Measurements from ENCODE around the gene AKT3. TPM values are rescaled to one million over a fixed set of nuclear protein-coding genes. Genes with fewer than 3 reads are reported as not detected.

The AKT3 gene
- total and polyA plus RNA-seq, 8 donors, result 4.2 to 24.1 (median 11.6) TPM

- ATAC-seq (no peak), DNase-seq (no peak), FAIRE-seq (no peak)
- Histone ChIP-seq H3K27ac (no peak overlapping the region), H3K4me3 (no peak overlapping the region), H3K27me3 (no peaks in the 10 kb centered on the region), H3K4me1 (no peaks in the 10 kb centered on the region), H3K9me3 (no peaks in the 10 kb centered on the region), H3K36me3 (no peaks in the 10 kb centered on the region)
- WGBS, 2 donors, result 89 to 91% methylated on average over 3 of the region's 3 CpGs
- no peak for TF ChIP-seq CTCF (IDR thresholded peaks at IDR 0.05)
- intact Hi-C loops (cut with DNase I), result no loop called here
Measured at GRCh38 chr1:243459059-243459458, 391.0 kb downstream of the AKT3 start.

GRCh38 chr1:243457363-243457982, 392.6 kb downstream of the AKT3 start:
- ATAC-seq, result no peak
- no peak for DNase-seq
- intact Hi-C loops (cut with DNase I), result no loop called here
- Histone ChIP-seq H3K4me3 (no peak overlapping the region), H3K27ac (no peak overlapping the region), H3K27me3 (no peaks in the 10 kb centered on the region), H3K36me3 (no peaks in the 10 kb centered on the region), H3K9me3 (no peaks in the 10 kb centered on the region), H3K4me1 (no peaks in the 10 kb centered on the region)
- 90 to 91% methylated on average over 9 of the region's 9 CpGs for WGBS, 2 donors
- no peak for TF ChIP-seq CTCF (IDR thresholded peaks at IDR 0.05)
- FAIRE-seq, result no peak

GRCh38 chr1:243455760-243456651, 394.0 kb downstream of the AKT3 start:
- TF ChIP-seq CTCF (IDR thresholded peaks at IDR 0.05), result no peak
- Histone ChIP-seq H3K9me3 (no peaks in the 10 kb centered on the region), H3K27ac (no peak overlapping the region), H3K27me3 (no peaks in the 10 kb centered on the region), H3K4me3 (no peak overlapping the region), H3K36me3 (no peaks in the 10 kb centered on the region), H3K4me1 (no peaks in the 10 kb centered on the region)
- DNase-seq (no peak), FAIRE-seq (no peak), ATAC-seq (no peak)
- intact Hi-C loops (cut with DNase I), result no loop called here
- 82 to 83% methylated on average over 11 of the region's 11 CpGs for WGBS, 2 donors

- DNase-seq (no peak), ATAC-seq (no peak), FAIRE-seq (no peak)
- intact Hi-C loops (cut with DNase I), result no loop called here
- no peak overlapping the region for H3K4me3 ChIP-seq
- no peaks in the 10 kb centered on the region for H3K9me3 ChIP-seq
- no peaks in the 10 kb centered on the region for H3K4me1 ChIP-seq
- no peaks in the 10 kb centered on the region for H3K36me3 ChIP-seq
- no peak overlapping the region for H3K27ac ChIP-seq
- H3K27me3 ChIP-seq, result no peaks in the 10 kb centered on the region
- TF ChIP-seq CTCF (IDR thresholded peaks at IDR 0.05), result no peak
- whole genome bisulfite sequencing, 2 donors, result 84 to 88% methylated on average over 17 of the region's 17 CpGs
Measured at GRCh38 chr1:243454328-243454997, 395.6 kb downstream of the AKT3 start.

Measured in pancreas (tissue), 10 donors.